GM21423 (cell line): Measurements from ENCODE around the gene ITGB1BP1.

Experiments used
- ATAC-seq: cut with Tn5 transposase; IDR thresholded peaks from one replicate; pipeline ENCODE4 v1.9.1; 2021; ENCODE audit warnings: mild to moderate bottlenecking, moderate library complexity; ENCODE audit not compliant: unreplicated experiment

ITGB1BP1 gene

DNA sequence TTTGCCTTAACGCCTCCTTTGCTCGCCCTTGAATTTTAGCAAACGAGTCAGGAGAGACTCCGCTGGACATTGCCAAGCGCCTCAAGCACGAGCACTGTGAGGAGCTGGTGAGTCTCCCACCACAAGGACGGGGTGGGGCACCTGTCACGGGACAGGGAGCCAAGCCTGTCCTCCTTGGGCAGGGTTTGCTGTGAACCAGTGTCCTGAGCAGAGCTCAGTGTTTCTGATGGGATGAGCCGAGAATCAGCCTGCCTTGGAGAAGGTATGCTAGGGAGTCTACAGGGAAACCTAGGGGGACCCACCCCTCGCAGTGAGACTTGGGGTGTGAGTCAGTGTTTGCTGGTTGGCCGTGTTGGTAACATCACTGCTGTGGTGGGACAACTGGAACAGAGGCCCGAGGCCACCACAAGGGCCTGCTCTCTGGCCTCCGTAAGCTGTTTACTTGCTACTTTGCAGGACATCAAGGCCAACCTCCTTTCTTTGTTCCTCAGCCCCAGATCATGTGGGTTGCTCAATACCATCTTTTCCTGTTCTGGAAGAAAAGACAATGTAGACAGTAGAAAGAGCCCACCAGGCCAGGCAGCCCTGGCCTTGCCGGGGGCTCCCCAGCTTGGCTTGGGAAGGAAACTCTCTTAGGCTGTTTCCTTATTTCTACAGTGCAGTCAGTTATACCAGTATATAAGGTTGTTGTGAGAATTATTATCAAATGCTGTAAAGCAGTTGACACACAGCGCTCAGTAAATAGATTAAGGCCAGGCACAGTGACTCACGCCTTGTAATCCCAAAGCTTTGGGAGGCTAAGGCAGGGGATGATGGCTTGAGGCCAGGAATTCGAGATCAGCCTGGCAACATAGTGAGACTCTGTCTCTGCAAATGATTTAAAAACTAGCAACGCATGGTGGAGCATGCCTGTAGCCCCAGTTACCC is 42.4 kb downstream of the ITGB1BP1 start:
- no peak for ATAC-seq

DNA sequence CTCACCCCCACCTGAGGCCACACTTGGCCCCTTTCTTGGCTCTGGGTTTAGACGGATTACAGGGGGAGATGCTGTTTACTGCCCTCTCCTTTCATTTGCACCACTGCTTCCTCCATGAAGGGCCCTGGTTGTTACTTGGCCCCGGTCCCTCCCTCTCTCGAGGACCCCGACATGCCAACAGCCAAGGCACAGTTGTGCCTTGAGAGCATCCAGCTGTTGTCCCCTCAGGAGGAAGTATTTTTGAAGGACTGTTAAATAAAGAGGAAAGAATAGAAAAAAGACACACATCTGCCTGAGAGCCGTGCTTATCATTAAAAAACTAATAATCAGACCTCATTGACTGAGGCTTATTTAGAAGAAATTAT is 44.0 kb downstream of the ITGB1BP1 start:
- ATAC-seq: no peak

DNA sequence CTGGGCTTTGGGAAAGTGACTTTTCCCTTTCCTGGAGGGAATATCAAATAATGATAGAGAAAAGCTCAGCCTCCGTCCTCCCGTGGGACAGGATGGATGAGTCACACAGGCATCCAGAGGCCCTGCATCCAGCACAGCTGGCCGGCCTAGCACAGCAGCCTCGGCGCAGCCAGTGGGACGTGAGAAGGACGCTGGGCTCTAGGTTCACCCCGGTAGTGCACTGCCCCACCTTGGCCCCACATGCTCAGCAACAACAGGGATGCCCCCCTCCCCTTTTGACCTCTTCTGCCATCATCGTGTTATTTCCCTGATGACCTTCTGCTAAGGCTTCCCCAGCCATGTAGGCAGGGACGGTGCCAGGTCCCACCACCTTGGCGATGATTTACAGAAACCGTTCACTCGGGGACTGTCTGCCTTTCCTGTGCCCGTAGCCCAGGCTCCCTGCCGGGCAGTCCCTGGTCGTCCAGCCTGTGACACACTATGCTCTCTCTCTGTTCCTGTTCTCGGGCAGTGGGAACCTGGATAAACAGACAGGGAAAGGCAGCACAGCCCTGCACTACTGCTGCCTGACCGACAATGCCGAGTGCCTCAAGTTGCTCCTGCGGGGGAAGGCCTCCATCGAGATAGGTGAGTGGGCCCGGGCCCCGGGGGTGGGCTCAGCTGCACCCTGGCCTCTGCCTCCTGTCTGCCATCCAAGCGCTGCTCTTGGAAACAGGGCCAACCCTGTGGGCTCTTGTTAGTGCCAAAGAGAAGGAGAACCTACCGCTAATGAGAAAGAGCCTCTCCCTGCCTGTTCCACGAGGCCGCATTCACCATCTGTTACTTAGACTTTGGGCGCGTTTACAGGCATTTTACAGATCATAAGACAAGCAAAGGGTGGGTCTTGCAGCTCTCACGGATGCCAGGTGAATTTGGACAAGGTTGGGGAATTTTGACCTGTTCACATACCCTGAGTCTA is 44.6 kb downstream of the ITGB1BP1 start:
- no peak for ATAC-seq

DNA sequence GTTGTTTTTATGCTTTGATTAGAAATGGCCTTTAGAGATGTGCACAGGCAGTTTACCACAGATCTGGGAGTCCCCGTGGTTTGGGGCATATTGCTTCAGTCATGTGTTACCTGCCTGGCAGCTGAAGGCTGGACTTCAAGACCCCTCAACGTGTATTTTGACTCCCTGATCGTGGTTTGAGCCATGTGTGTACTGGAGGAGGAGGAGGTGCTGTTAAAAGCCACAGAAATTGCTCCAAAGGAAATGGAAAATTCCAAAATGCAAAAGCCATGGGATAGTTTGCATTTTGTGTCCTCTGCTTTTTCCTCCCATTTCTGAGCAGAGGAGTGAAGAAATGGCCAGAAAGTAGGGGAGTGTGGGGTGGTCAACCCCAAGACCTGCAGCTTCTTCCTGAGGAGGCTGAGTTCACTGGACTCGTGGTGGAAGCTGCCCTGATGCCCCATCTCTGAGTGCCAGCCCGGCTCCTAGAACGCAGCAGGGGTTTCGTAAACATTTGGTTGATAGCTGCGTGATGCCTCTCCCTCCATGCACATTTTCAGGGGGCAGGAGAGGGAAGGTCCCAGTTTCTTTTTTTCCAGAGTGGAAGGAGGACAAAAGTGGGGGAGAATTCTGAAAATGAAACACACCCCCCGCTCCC is 45.7 kb downstream of the ITGB1BP1 start:
- ATAC-seq: no peak

DNA sequence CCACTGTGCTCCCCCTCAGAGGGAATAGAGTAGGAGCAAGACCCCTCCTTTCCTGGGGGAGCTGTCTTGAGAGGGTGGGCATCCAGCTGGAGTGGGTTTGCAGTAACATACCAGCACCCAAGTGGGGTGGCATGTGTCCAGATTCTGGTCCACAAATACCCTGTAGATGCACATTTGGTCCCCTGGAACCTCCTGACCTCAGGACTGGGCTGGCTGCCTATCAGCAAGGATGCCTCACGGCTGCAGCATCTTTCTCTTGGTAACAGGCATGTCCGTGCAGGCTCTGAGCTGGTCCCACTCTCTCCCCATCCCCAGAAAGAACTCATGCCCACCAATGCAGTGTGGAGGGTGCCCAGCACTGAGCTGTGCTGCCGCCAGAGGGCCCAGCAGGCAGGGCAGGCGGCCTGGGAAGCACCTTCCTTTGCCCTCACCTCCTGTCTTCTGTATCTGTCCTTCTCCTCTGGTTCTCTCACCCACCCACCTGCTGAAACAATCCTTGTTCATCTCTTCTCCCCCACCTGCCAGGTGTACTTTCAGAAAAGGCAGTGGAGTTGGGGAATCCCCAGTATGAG is 47.4 kb downstream of the ITGB1BP1 start:
- no peak for ATAC-seq

DNA sequence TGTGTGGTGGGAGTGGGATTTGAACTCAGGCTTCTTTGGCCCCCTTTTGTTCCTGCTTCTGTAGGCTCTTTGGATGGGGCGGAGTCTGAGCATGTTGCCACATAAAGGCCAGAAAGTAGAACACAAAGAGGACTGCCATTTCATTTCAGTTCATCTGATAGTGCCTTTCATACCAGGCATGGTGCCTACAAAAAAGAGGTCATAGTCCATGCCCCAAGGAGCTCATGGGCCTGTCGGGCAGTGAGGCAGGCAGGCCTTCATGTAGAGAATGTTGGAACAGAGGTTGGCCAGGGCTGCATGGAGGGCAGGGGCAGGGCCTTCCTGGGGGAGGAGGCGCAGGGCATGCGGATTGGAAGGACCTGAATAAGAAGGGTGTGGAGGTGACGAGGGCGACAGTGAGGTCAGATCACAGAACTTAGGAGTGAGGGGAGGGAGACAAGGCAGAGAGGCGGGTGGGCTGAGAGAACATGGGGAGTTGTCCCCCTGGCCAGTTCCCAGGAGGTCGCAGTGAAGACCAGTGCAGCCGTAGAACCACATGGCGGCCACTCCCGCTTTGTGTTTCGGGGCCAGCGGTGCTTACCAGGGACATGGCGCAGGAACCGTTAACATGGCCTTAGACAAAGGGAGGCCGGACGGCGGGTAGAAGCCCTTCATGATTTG is 49.1 kb downstream of the ITGB1BP1 start:
- no peak for ATAC-seq

DNA sequence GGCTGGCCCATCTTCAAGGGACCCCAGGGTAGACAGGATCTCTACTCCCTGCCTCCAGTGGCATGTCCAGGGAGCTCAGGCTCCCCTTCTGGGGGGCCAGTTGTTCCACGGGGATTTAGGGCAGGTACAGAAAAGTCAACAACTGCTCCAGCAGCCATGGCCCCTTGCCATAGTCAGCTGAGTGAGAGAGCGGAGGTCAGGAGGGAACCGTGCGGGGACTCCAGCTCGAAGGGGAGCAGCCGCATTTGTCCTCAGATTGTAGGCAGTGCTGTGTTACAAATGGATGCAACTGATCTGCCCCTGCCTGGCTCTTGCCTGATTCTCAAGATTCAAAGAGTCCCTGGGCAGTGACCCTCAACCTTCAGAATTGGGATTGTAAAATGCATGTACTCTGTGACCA is 49.9 kb downstream of the ITGB1BP1 start:
- ATAC-seq: no peak

DNA sequence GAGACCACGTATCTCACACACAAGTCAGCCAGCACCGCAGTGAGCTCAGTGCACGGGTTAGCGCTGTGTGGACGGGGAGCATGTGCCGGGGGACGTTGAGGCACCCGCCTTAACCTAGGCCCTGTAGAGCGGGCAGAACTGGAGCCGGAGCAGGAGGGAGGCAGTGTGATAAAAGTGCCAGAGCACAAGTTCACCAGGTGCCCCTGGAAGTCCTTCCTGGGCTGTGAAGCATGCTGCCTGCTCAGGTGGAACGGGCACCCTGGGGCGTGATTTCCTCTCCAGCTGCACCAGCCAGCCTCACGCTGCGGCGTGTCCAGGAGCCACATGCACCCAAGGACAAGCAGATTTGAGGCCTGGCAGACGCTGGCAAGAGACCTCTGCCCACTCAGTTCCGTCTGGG is 50.3 kb downstream of the ITGB1BP1 start:
- no peak for ATAC-seq

DNA sequence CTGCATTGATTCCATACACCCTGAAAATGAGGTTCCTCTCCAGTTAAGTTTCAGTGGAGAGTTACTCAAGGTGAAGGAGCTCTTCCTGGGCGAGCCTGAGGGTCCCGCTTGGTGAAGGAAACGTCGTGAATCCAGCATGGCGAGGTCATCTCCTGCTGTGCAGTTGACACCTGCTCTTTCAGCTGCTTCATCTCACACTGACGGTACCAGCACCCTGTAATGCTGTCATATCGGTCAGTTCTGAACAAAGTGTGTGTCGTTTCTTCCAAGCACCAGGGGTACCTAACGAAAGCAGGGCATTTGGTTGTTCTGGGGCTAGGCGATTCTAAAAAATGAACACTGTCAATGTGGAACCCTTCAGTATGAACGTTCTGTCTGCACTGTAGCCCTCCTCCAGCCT is 52.6 kb downstream of the ITGB1BP1 start:
- ATAC-seq: no peak

DNA sequence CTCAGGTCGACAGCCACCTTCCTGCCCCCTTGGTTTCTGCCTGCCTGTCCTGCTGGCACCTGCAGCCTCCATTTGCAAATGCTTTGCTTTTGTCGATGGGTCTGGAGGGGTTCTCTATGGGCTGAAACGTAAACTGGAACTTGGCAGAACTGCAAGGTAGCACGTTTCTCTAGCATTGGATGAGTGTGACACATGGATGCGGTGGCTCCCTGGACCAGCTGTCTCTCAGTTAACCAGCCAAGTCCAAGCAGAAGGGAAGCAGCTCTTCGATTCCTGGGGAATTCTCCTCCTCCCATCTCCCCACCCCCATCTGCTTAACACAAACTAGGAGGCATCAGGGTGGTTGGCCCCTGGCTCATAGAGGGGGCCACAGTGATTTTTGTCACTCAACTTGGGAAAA is 57.3 kb downstream of the ITGB1BP1 start:
- ATAC-seq: no peak

DNA sequence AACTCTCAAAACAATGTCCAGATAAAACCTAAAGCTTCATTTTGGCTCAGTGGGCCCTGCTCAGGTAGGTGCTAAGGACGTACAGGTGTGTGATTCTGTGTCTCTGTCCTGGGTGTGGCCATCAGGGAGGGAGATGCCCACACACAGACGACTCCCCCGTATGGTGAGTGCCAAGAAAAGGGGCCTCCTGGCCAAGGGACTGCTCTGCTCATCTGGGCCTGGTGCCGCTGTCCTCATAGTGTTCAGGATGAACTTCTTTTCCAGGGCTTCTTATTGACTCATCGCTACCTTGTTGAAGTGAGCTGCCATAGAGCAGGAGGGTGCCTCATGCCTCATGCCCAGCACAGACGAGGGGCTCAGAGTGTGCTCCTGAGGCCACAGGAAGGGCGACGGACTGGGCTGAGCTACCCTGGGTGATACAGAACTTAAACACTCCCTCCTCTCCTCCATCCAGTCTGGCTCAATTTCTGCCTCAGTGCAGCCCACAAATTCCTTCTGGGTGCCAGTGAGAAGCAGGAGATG is 57.8 kb downstream of the ITGB1BP1 start:
- ATAC-seq: no peak

DNA sequence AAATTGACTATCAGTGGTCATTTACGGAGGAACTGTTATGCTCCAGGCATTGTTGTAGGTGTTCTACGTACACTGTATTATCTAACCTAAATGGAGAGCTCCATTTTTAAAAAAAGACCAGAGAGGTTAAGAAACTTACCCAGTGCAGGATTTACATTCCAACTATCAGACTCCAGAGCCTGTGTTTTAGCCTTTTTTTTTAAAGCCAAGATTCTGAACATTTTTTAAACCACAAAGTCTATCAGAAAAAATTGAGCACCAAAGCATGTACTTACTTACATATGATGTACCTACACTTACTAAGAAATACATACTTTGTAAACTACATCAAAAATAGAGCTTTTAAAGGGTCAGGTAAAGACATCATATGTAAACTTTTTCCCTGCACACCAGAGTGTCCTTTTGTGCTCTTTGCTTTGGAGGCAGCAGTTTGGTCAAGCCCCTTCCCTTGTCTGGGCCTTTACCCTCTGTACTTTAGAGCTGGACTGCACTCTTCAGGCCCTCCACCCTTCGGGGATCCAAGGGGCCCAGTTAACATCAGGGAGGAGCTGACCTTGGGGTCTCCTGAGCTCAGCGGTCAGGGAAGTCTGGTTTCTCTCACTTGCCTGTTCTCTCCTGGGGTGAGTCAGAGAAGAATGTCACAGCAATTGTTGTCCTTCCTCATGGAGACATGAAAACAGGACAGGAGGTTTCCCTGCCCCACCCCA is 58.4 kb downstream of the ITGB1BP1 start:
- ATAC-seq: no peak

DNA sequence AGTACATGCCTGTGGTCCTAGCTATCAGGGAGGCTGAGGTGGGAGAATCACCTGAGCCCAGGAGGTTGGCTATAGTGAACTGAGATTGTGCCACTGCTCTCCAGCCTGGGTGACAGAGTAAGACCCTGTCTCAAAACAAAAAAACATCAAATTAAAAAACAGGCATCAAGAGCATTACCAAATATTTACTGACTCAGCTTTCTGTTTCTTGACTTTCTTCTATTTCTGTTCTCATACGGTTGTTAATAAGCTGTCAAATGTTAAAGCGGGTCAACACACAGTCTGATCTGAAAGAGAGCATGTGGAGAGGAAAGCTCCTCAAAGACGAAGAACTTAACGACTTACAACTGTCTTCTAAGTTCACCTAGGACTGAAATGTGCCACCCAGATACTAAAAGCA is 59.0 kb downstream of the ITGB1BP1 start:
- ATAC-seq: no peak

DNA sequence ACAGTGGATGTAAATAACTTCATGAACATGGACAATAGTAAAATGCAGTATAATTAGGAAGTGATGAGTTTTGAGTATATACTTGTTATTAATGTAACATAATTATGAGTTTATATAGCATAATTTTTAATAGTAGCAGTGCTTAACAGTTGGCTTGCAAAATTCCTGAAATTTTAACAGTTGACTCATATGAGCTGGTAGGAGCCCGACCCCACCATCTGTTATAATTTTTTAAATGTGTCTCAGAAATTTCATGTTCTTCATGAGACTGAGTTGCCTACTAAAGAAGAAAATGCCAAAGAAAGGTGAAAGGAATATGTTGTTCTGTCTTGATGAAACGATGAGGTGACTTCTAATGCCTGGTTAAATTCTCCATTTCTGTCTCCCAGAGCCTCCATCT is 62.6 kb downstream of the ITGB1BP1 start:
- ATAC-seq: no peak

DNA sequence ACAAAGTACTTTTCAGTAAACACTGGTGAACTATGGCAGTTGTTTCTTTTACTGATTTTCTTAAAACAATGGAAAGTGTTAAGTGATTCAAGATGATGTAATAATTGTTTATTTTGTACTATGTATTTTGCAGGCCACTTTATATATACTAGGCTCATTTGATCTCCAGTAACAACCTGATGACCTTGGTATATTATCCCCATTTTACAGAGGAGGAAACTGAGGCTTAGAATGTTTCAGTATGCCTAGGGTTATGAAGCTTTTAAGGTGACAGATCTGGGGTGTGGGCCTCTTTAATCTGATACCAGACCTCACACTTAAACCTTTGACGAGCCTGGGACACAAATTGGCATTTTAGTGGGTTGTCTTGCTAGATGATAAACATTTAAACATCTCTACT is 63.2 kb downstream of the ITGB1BP1 start:
- ATAC-seq: no peak

DNA sequence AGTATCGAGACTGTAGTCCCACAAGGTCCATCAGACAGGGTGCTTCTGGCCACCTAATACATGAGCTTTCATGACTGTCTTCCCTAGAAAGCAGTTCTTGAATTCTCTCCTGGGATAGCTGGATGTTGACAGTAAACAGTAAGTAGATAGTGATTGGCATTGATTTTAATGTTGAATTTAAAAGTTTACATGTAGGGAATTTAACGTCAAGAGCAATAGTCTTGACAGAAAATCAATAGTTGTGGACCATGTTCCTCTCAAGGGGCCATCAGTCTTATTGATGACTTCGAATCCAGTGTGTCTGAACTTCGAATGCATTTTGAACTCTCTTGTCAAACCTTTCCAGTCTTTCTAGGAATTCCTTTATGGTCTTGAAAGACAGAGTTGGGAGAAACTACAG is 63.9 kb downstream of the ITGB1BP1 start:
- no peak for ATAC-seq

DNA sequence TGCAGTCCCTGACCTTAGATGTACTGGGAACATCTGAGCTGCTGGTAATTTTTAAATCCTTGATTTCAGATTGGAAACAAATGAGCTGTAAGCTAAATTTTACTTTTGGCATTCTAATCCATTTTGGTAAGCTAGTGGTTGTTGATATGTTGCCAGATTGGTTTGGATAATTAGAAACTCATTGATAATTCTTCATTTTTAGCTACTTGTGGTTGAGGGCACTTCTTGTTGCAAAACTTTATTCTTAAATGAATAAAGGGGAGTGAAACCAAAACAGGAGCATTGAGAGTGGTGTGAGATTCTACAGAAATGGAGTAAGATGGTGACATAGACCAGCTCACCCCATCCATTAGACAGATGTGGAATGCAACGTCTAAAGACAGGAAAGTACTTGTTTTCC is 64.5 kb downstream of the ITGB1BP1 start:
- no peak for ATAC-seq

DNA sequence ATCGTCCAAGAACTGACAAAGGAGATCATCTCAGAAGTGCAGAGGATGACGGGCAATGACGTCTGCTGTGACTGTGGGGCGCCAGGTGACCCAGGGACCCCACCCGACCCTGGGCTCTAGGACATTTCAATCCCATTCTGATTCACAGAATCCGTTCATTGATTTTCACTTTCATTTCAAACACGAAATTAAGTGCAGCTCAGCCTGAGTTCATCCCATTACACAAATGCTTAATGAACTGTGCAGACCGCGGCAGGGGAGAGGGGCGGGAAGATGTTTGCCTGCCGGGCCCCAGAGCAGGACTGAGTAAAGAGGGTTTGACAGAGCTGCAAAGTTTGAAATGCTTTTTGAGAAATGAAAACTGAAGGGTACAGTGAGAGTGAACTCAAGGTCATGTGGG is 67.1 kb downstream of the ITGB1BP1 start:
- no peak for ATAC-seq

DNA sequence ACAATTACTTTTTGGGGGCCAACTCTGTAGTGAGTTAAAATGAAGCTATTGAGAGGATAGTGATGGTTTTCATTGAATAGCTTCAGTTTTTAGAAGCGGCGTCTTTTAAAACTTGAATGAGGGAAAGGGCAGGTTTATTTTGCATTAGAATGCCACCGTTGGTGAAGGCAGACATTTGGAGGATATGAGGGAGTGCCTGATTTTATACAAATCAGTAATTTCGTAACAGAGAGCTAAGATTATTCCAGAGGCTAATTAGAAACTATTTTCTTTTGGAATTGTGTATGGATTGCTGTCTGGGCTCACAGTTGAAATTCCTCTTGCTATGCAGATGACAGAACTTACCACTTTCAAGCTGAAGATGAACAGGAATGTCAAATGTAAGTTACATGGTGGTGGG is 67.6 kb downstream of the ITGB1BP1 start:
- ATAC-seq: no peak

DNA sequence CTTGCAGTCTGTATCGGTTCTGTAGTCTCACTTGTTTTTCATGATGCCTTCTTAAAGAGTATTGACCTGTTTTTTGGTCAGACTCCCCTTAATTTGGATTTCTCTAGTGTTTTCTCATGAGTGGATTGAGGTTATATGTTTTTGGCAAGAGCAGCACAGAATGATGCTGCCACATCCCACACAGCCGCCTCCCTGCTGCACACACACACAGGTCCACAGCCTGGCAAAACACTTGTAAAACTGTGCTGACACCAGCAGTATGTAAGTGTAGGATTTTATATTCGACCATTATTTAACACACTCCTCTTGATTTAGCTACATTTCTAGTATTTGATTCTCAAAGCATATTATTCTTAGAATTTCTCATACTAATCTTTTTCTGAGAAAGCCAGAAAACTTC is 68.1 kb downstream of the ITGB1BP1 start:
- no peak for ATAC-seq
